ENCODE measurements around the gene DSG2.

Gene DSG2

DNA sequence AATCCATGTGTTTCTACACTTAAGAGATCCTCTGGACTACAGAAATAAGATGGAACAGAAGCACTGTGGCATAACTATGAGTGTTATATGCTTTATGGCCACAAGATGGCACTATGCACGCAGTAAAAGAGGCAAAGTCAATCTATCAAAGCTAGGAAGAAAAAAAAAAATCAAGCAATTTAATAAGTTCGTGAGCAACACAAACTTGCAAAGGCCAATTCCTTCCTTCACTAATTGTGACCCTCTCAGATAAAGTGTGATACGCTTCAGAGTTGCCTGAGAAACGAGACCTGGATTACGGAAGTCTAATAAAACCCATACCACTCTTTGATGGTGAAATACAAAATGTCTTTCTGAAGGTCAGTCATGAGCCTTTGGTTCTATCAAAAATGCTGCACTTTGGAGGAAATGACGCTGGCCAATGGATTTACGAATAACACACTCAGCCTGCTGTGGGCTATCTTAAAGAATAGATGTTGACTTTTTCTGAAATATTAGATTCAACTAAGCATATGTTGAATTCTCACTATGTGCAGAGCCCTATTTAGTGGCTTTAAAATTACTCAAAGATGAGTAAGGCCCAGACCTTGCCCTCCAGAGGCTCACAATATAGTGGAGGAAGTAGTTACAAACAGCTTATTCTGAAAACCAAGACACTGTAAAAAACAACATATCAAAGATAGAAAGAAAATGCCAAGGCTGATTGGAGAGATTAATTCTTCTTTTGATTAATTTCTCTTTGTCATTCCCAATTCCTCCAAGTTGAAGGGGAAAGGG, 58.2 kb downstream of the DSG2 start:
- DNase-seq (ENCODE audit: low spot score) = peak; percentile 52

- no peak for DNase-seq (ENCODE audit: low spot score)
Measured at GRCh38 chr18:31557446-31557845, 59.5 kb downstream of the DSG2 start.

DNA sequence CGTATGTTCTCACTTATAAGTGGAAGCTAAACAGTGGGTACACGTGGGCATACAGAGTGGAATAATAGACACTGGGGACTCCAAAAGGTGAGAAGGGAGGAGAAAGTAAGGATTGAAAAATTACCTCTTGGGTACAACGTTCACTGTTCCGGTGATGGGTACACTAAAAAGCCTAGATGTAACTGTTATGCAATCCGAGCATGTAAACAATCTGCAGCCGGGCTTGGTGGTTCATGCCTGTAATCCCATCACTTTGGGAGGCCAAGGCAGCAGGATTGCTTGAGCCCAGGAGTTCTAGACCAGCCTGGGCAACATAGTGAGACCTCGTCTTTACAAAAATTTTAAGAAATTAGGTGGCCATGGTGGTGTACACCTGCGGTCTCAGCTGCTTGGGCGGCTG, 60.6 kb downstream of the DSG2 start:
- no peak for DNase-seq (ENCODE audit: low spot score)

DNA sequence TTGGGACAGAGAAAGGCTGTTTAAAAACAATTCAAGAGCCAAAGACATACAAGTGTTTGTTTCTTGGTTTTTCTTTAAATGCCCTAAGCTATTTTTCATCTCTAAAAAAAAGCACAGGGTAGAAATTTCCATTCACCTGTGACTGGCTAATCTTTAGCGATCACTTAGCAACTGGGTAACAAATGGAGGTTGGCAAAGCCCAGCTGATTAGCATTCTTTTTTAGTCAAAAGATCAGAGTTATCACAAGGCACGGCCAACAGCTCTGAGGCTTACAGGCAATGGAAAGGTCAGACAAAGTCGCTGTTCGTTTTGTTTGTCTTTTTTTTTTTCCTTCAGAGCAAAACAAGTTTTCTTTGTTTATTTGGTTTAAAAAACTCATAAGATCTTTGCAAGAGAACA, 64.7 kb downstream of the DSG2 start:
- no peak for DNase-seq (ENCODE audit: low spot score)

GRCh38 chr18:31563778-31564177, 65.8 kb downstream of the DSG2 start:
- DNase-seq (ENCODE audit: low spot score) = no peak

DNA sequence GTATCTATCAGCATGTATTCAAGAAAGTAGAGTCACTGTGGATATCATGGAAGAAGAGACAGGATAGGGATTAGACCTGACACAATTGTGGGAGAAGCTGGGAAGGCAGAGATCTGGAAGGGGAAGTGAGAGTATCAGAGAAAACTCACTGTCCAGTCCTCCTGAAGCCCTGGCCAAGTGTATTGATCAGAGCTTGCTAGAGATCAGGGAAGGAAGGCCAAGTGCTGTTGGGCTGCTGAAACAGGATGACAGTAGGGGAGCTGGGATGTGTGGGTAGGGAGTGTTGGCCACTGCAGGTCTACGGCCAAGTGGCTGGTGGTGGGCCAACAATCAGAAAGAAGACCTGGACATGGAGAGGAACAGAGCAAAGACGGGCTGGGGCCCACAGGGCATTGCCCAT, 67.4 kb downstream of the DSG2 start:
- DNase-seq (ENCODE audit: low spot score) = no peak

- DNase-seq (ENCODE audit: low spot score) = no peak
Measured at GRCh38 chr18:31565782-31566512, 68.0 kb downstream of the DSG2 start.

- no peak for DNase-seq (ENCODE audit: low spot score)
Measured at GRCh38 chr18:31566576-31567306, 68.8 kb downstream of the DSG2 start.

GRCh38 chr18:31572368-31572767, 74.4 kb downstream of the DSG2 start:
- DNase-seq (ENCODE audit: low spot score) = no peak

DNA sequence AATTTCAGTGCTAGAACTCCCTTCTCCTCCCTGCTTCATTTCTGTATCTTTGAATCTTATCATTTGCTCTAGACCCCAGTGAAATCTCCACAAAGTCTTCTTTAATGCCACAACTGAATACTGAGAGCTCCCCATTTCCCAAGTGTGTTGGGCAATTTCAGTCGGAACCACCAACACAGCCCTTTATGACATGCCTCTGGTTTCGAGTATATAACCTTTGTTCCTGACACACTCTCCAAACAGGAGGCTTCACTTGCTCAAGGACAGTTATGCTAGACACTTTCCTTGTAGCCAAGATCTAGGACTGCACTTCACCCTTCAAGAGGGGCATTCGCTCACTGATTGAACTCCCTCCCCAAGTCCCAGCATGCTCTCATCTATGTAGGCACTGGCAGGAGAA, 75.1 kb downstream of the DSG2 start:
- DNase-seq (ENCODE audit: low spot score) = no peak

GRCh38 chr18:31574359-31574758, 76.4 kb downstream of the DSG2 start:
- DNase-seq (ENCODE audit: low spot score) = no peak

DNA sequence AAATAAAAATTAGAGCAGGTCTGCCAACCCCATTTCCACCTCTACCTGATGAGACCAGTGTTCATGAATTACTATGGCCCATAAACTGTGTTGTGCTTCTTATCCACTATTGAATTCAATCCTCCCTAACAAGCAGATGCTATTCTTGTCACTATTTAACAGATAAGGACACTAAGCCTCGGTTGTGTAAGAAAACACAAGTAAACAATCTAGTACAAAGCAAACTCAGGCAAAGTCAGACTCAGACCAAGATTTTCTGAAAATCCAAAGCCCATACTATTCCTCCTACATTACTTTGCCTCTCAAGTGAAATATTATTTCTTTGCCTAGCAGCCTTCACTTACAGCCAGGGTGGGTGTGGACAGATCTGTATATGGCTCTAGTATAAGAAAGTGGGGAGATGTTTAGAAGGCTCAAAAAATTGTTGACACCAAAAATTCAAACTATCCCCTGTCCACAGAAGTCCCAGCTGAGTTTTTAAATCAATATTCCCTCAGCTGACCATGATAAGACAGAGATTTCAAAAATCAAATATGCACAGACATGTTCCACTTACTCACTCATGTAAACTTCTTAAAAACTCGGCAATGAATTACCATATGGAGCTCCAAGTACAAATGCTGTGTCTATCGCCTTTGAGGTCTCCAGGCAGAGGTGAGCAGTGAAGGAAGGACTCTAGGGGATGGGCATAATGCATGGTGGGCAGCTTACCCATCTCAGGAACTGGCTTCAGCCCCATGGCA, 77.7 kb downstream of the DSG2 start:
- DNase-seq (ENCODE audit: low spot score) = no peak

GRCh38 chr18:31576670-31577069, 78.7 kb downstream of the DSG2 start:
- no peak for DNase-seq (ENCODE audit: low spot score)

DNA sequence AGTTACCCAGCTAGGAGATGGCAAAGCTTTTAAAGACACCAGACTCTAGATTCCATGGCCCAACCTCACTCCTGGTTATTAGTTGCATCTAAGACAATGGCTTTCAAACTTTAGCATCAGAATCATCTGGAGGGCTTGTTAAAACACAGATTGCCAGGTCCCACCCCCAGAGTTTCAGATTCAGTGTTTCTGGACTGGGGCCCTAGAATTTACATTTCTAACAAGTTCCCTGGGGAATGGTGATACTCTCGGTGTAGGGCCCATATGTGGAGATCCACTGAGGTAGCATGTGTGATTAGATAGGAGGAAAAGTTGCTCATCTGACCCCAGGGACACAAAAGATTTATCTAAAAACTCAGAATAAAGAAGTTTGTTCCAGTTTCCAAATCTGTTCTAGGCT, 79.2 kb downstream of the DSG2 start:
- no peak for DNase-seq (ENCODE audit: low spot score)

DNA sequence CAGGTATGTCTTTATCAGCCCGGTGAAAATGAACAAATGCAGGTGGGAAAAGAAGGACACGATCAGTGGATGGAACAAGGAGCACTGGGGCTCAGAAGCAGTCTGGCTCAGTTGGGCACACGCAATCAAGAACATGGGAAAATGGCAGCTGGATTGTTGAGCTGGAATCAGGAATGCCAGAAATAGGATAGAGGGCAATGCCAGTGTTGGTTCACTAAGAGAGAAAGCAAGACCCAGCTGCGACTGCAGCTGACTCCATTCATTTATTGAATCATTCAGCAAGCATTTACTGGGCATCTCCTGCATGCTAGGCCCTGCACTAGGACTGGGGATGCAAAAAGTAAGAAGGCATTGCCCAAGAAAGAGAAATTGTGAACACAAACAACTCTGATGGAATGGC, 80.1 kb downstream of the DSG2 start:
- DNase-seq (ENCODE audit: low spot score) = no peak

- no peak for DNase-seq (ENCODE audit: low spot score)
Measured at GRCh38 chr18:31579375-31579774, 81.4 kb downstream of the DSG2 start.

DNA sequence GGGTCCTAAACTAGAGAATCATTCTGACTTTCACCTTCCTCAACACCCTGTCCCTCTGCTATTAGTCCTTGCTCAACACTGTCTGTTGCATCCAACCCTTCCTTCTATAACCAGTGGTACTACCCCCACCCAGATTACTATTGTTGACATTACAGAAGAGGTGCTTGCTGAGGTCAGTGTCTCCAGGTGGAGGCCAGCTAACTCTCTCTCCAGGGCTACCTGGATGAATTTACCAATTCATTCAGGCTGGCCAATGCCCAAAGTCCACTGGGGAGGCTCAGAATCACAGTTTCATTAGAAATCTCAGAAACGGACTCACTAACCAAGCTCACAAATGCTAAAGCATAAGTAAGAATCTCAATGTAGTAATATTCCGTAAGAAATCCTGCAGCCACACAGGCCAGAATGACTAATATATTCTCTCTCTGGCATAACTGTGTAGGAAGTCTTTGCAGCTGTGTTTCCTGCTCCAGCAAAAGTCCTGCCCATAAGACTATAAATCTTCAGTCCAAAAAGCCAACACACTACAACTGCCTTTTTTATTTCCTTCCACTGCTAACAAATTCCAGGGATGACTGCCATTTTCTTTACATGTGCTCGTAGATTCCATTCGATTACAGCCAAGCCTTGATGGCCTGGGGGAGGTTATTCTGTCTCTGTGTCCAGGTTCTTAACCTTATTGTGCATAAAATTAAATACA, 83.7 kb downstream of the DSG2 start:
- no peak for DNase-seq (ENCODE audit: low spot score)

DNA sequence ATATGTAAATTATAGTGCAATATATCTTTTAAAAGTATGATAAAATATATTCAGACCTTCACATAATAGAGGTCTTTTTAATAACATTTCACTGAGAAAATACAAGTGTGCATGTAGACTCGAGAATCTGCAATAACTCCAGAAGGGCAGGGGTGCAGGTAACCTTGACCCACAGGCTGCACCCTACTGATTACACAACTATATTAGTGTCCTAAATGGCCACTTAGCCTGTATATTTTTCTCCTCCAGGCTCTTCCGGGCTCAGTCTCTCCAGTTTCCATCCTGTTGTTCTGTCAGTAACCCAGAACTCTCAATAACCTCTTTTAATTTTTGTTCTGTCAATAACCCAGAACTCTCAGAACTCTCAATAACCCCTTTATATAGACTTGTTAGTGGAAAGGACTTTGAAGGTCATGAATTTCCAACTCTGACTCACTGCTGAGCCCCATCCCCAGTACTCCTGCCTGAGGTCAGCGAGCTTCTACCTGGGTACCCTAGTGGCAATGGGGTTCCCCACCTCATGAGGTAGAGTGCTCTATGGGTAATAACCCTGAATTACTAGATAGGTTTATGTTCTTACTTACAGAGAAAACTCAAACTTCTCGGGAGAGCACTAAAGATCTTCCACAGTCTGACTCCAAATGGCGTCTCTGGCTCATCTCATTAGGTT, 85.3 kb downstream of the DSG2 start:
- no peak for DNase-seq (ENCODE audit: low spot score)

DNA sequence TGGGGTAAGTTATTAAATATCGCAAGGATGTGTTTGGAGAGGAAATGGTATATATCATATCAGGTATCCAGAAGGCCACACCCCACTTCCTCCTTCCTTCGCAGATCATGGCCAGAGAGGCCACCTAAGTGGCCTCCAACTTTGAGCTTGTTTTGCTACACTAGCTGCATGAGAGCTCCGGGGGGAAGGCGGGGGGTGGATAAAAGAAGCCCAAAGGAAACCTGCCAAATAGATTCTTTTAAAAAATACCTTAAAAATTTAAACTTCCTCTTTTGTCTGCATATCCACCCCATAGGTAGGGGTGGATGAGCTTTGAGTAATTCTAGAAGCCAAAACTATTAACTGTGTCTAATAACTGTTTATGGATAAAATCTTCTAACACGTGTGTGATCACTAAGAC, 88.0 kb downstream of the DSG2 start:
- DNase-seq (ENCODE audit: low spot score) = no peak

- DNase-seq (ENCODE audit: low spot score) = no peak
Measured at GRCh38 chr18:31586616-31587015, 88.6 kb downstream of the DSG2 start.

DNA sequence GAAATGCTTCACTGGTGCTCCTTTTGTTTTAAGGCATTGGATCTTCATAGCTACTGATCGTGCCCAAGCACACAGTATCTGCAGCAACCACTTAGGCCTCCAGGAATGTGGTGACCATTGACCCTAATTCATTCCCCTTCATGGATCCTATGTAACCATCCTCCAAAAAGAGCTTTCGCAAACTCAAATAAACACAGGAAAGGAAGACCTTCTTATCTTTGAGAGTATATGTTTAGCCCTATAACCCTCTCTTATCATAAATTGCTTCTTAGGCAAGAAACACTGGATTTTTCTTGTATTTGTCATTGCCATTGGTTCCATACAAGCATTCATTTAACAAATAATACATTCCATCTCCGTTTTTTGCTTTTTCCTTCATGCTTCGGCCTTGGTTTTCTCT, 89.6 kb downstream of the DSG2 start:
- no peak for DNase-seq (ENCODE audit: low spot score)

Data from globus pallidus (tissue), 1 donor.